A549 (cell line): ENCODE results near the gene PUS1.

Experiments
- BCL3 ChIP-seq: fragments of >200 bp; sonication (Bioruptor Twin); formaldehyde crosslinking; IDR thresholded peaks from 3 replicates; pipeline ENCODE4 v1.6.1; 2016
- CTCF ChIP-seq: fragments of >200 bp; sonication (Bioruptor Twin); formaldehyde crosslinking; IDR thresholded peaks from 3 replicates; pipeline ENCODE4 v1.5.1; 2016
- KDM1A ChIP-seq: fragments of 200-600 bp; sonication (generic); IDR thresholded peaks from 2 replicates; pipeline ENCODE4 v1.6.1; 2016; ENCODE audit warnings: low read depth, mild to moderate bottlenecking
- RAD21 ChIP-seq, 2 experiments: fragments of >200 bp in 1 of 2; sonication (Bioruptor Twin) in 1 of 2; formaldehyde crosslinking in 1 of 2; IDR thresholded peaks in 1 of 2; conservative IDR thresholded peaks in 1 of 2; 2 replicates in 1 of 2; 3 replicates in 1 of 2; pipeline ENCODE4 v1.6.1; 2012 to 2018; ENCODE audit warnings: inconsistent platforms in 1 of 2
- RFX5 ChIP-seq: fragments of 450-650 bp; IDR thresholded peaks from 2 replicates; pipeline ENCODE4 v1.7.1; 2014; ENCODE audit warnings: antibody characterized with exemption, mild to moderate bottlenecking, moderate library complexity
- SMC3 ChIP-seq: fragments of >200 bp; sonication (Bioruptor Twin); formaldehyde crosslinking; IDR thresholded peaks from 3 replicates; pipeline ENCODE4 v1.6.1; 2018; ENCODE audit warnings: inconsistent platforms
- USF2 ChIP-seq: fragments of 450-650 bp; IDR thresholded peaks from 2 replicates; pipeline ENCODE4 v1.6.1; 2014; ENCODE audit warnings: antibody characterized with exemption

GRCh38 chr12:131896080-131896810 is 32.8 kb upstream of the PUS1 start:
- TF ChIP-seq BCL3 = no peak
- TF ChIP-seq RFX5 = no peak
- no peak; the same call in 1 of the 2 replicates for TF ChIP-seq USF2
- no peak for TF ChIP-seq CTCF
- no peak for TF ChIP-seq SMC3
- TF ChIP-seq KDM1A = no peak
- no peak; a peak in 1 of 5 replicates for TF ChIP-seq RAD21 (conservative IDR thresholded peaks at IDR 0.05 in 1 of 2, IDR thresholded peaks at IDR 0.05 in 1 of 2)
